ENCODE results near the gene NCOR1. TPM values are rescaled to one million over a fixed set of nuclear protein-coding genes. Genes with fewer than 3 reads are reported as not detected.
A peak's percentile ranks its signal among the peaks of the same experiment; 100 is the strongest.

The NCOR1 gene
- total RNA-seq, 1 experiment from 2014 or later: 124 TPM

DNA sequence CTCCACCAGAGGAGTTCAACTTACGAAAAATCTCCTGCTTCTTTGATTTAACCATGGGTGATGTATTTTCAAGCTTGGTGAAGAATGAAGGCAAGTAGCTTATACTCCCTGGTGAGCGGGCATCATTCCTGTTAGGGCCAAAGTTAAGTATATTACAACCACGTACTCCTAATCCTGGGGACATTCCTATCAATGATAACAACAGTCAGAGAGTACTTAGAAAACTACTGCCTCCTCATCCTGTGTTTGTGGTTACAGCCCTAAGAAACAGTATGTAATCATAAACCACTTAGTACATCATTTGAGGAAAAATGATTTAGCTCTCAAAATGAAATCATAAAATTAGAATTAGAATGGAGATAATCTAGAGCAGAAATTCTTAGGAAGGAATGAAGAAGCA is 168.4 kb downstream of the NCOR1 start (continued):
- TF ChIP-seq, protein P1, sequence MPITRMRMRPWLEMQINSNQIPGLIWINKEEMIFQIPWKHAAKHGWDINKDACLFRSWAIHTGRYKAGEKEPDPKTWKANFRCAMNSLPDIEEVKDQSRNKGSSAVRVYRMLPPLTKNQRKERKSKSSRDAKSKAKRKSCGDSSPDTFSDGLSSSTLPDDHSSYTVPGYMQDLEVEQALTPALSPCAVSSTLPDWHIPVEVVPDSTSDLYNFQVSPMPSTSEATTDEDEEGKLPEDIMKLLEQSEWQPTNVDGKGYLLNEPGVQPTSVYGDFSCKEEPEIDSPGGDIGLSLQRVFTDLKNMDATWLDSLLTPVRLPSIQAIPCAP (CRISPR knock-in tag; IDR thresholded peaks at IDR 0.05): no peak
- TF ChIP-seq ZNF423 (CRISPR knock-in tag; IDR thresholded peaks at IDR 0.05): no peak
- TF ChIP-seq, protein P2, sequence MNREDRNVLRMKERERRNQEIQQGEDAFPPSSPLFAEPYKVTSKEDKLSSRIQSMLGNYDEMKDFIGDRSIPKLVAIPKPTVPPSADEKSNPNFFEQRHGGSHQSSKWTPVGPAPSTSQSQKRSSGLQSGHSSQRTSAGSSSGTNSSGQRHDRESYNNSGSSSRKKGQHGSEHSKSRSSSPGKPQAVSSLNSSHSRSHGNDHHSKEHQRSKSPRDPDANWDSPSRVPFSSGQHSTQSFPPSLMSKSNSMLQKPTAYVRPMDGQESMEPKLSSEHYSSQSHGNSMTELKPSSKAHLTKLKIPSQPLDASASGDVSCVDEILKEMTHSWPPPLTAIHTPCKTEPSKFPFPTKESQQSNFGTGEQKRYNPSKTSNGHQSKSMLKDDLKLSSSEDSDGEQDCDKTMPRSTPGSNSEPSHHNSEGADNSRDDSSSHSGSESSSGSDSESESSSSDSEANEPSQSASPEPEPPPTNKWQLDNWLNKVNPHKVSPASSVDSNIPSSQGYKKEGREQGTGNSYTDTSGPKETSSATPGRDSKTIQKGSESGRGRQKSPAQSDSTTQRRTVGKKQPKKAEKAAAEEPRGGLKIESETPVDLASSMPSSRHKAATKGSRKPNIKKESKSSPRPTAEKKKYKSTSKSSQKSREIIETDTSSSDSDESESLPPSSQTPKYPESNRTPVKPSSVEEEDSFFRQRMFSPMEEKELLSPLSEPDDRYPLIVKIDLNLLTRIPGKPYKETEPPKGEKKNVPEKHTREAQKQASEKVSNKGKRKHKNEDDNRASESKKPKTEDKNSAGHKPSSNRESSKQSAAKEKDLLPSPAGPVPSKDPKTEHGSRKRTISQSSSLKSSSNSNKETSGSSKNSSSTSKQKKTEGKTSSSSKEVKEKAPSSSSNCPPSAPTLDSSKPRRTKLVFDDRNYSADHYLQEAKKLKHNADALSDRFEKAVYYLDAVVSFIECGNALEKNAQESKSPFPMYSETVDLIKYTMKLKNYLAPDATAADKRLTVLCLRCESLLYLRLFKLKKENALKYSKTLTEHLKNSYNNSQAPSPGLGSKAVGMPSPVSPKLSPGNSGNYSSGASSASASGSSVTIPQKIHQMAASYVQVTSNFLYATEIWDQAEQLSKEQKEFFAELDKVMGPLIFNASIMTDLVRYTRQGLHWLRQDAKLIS (CRISPR knock-in tag; IDR thresholded peaks at IDR 0.05; ENCODE audit: borderline replicate concordance): no peak
- no peak for TF ChIP-seq TEAD4 (CRISPR knock-in tag; IDR thresholded peaks at IDR 0.05)
- TF ChIP-seq, protein P3, sequence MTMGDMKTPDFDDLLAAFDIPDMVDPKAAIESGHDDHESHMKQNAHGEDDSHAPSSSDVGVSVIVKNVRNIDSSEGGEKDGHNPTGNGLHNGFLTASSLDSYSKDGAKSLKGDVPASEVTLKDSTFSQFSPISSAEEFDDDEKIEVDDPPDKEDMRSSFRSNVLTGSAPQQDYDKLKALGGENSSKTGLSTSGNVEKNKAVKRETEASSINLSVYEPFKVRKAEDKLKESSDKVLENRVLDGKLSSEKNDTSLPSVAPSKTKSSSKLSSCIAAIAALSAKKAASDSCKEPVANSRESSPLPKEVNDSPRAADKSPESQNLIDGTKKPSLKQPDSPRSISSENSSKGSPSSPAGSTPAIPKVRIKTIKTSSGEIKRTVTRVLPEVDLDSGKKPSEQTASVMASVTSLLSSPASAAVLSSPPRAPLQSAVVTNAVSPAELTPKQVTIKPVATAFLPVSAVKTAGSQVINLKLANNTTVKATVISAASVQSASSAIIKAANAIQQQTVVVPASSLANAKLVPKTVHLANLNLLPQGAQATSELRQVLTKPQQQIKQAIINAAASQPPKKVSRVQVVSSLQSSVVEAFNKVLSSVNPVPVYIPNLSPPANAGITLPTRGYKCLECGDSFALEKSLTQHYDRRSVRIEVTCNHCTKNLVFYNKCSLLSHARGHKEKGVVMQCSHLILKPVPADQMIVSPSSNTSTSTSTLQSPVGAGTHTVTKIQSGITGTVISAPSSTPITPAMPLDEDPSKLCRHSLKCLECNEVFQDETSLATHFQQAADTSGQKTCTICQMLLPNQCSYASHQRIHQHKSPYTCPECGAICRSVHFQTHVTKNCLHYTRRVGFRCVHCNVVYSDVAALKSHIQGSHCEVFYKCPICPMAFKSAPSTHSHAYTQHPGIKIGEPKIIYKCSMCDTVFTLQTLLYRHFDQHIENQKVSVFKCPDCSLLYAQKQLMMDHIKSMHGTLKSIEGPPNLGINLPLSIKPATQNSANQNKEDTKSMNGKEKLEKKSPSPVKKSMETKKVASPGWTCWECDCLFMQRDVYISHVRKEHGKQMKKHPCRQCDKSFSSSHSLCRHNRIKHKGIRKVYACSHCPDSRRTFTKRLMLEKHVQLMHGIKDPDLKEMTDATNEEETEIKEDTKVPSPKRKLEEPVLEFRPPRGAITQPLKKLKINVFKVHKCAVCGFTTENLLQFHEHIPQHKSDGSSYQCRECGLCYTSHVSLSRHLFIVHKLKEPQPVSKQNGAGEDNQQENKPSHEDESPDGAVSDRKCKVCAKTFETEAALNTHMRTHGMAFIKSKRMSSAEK (CRISPR knock-in tag; IDR thresholded peaks at IDR 0.05; ENCODE audit: borderline replicate concordance): no peak
- no peak for TF ChIP-seq FOXK1 (CRISPR knock-in tag; IDR thresholded peaks at IDR 0.05)
- TF ChIP-seq TCF7 (CRISPR knock-in tag; IDR thresholded peaks at IDR 0.05; ENCODE audit: low read depth): no peak

DNA sequence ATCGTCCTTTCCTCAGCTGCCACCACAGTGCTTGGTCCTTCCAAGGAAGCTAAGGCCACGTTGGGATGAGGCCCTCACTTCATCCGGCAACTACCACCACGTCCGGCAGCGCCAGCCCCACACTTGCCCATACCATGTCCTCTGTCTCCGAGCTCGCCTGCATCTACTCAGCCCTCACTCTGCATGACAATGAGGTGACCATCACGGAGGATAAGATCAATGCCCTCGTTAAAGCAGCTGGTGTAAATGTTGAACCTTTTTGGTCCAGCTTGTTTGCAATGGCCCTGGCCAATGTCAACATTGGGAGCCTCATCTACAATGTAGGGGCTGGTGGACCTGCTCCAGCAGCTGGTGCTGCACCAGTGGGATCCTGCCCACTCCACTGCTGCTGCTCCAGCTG is 170.8 kb downstream of the NCOR1 start:
- CTCF ChIA-PET: interaction anchor here (0.7 kb wide), 1 partner anchor 99 kb away, joined by 3 read pairs; no protein-coding TSS in a partner anchor
- Mint-ChIP-seq H3K36me3 (peaks cover 55% of the 10 kb centered on the region), H3K4me1 (peaks cover 22% of the 10 kb centered on the region), H3K4me3 (peak overlapping the region; percentile 30; the same call in 1 of the 2 replicates), H3K27ac (peak overlapping the region; percentile 75), H3K9me3 (no peaks in the 10 kb centered on the region), H3K27me3 (ENCODE audit: low read depth) (no peaks in the 10 kb centered on the region)
- DNase-seq (ENCODE audit: low spot score): peak; percentile 23
- POLR2A ChIA-PET: interaction anchor here (0.6 kb wide), 1 partner anchor 39 kb away, joined by 4 read pairs; no protein-coding TSS in a partner anchor
- peak; percentile 74 for ATAC-seq
- TF ChIP-seq CBFB (CRISPR knock-in tag; IDR thresholded peaks at IDR 0.05; ENCODE audit: low read depth) (no peak), TEAD1 (CRISPR knock-in tag; IDR thresholded peaks at IDR 0.05) (no peak), ZNF512 (CRISPR knock-in tag; IDR thresholded peaks at IDR 0.05; ENCODE audit: borderline replicate concordance) (no peak), ETV6 (CRISPR knock-in tag; IDR thresholded peaks at IDR 0.05) (no peak), RORB (CRISPR knock-in tag; IDR thresholded peaks at IDR 0.05) (no peak), NFATC4 (CRISPR knock-in tag; IDR thresholded peaks at IDR 0.05) (no peak), SMAD4 (CRISPR knock-in tag; IDR thresholded peaks at IDR 0.05) (no peak), ZNF396 (CRISPR knock-in tag; IDR thresholded peaks at IDR 0.05; ENCODE audit: borderline replicate concordance) (no peak), KAT7 (CRISPR knock-in tag; IDR thresholded peaks at IDR 0.05; ENCODE audit: borderline replicate concordance) (no peak)
- TF ChIP-seq, protein P4, sequence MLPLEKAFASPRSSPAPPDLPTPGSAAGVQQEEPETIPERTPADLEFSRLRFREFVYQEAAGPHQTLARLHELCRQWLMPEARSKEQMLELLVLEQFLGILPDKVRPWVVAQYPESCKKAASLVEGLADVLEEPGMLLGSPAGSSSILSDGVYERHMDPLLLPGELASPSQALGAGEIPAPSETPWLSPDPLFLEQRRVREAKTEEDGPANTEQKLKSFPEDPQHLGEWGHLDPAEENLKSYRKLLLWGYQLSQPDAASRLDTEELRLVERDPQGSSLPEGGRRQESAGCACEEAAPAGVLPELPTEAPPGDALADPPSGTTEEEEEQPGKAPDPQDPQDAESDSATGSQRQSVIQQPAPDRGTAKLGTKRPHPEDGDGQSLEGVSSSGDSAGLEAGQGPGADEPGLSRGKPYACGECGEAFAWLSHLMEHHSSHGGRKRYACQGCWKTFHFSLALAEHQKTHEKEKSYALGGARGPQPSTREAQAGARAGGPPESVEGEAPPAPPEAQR (CRISPR knock-in tag; IDR thresholded peaks at IDR 0.05): no peak
- TF ChIP-seq, protein P5, sequence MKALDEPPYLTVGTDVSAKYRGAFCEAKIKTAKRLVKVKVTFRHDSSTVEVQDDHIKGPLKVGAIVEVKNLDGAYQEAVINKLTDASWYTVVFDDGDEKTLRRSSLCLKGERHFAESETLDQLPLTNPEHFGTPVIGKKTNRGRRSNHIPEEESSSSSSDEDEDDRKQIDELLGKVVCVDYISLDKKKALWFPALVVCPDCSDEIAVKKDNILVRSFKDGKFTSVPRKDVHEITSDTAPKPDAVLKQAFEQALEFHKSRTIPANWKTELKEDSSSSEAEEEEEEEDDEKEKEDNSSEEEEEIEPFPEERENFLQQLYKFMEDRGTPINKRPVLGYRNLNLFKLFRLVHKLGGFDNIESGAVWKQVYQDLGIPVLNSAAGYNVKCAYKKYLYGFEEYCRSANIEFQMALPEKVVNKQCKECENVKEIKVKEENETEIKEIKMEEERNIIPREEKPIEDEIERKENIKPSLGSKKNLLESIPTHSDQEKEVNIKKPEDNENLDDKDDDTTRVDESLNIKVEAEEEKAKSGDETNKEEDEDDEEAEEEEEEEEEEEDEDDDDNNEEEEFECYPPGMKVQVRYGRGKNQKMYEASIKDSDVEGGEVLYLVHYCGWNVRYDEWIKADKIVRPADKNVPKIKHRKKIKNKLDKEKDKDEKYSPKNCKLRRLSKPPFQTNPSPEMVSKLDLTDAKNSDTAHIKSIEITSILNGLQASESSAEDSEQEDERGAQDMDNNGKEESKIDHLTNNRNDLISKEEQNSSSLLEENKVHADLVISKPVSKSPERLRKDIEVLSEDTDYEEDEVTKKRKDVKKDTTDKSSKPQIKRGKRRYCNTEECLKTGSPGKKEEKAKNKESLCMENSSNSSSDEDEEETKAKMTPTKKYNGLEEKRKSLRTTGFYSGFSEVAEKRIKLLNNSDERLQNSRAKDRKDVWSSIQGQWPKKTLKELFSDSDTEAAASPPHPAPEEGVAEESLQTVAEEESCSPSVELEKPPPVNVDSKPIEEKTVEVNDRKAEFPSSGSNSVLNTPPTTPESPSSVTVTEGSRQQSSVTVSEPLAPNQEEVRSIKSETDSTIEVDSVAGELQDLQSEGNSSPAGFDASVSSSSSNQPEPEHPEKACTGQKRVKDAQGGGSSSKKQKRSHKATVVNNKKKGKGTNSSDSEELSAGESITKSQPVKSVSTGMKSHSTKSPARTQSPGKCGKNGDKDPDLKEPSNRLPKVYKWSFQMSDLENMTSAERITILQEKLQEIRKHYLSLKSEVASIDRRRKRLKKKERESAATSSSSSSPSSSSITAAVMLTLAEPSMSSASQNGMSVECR (CRISPR knock-in tag; IDR thresholded peaks at IDR 0.05; ENCODE audit: borderline replicate concordance): no peak

All from WTC11 (cell line).